GM19240 (cell line): ENCODE results near the gene SP5.
"Not testable (repeated sequence)": the region's sequence is repeated elsewhere in the genome, so short reads cannot be mapped to it uniquely, and the experiment has no call there.

Source experiments
- DNase-seq: peaks from one replicate; pipeline ENCODE4 v3.0.0; 2011; ENCODE audit warnings: low spot score; ENCODE audit not compliant: insufficient read length

Gene SP5

DNA sequence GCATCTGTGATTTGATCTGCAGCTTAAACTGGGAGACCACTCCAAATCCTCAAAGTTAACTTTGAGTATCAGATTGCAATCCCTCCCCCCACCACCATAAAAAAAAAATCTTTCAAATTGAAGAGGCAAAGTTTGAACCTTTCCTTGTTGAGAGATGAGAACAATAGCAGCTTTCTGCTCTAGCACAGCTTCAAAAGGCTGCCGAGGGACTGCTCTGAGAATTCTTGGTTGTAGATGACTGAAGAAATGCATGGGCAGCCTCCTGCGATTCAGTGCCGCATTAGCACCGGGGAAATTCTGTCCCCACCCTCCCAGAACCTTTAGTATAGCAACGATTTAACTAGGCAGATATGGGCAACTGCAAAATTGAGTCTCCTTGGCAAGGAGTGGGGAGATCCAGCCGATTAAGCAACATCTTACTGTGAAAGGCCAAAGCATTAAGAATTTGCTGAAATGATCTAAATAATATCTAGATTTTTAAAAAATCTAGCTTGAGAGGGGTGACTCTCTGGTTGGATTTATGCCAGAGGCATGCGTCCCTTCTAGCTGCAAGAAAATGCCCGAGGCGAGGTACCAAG, 3.9 kb upstream of the SP5 start:
- no peak for DNase-seq

DNA sequence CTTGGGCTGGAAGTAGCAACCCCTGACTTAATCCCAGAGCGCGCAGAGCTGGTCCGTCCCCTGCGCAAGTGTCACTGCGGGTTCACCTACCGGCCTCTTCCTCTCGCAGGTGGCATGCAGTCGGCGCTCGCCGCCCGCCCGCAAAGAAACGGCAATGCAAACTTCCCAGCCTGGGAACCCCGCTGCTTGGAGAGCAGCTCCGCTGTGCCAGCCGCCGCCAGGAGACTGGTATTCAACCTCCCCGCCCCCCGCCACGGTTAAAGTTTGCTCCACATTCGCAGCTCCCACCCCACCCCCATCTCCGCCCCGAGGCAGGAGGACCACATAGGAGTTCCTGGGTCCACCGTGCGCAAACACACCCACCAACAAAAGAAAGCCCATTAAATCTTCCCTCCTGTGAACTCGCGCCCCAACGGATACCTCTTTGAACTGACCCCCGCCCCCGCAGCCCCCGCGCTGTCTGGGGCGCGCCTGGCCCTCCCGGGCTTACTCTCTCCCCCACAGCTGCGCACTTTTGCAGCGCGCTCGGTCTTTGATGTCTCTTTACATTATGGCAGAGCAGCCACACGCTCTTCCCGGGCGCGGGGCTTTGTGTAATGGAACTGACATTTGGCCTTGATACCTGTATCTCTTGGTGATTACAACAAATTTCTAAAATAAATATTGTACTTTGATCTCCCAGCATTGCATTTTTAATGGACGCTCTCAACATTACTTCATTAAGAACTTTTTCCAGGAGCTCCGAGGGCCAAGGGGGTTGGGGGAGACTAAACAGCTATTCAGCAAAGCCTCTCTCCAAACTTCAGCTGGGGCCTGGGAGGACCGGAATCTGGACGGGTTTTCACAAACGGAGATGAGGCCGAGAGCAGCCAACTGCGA, 3.1 kb upstream of the SP5 start:
- DNase-seq: no peak

DNA sequence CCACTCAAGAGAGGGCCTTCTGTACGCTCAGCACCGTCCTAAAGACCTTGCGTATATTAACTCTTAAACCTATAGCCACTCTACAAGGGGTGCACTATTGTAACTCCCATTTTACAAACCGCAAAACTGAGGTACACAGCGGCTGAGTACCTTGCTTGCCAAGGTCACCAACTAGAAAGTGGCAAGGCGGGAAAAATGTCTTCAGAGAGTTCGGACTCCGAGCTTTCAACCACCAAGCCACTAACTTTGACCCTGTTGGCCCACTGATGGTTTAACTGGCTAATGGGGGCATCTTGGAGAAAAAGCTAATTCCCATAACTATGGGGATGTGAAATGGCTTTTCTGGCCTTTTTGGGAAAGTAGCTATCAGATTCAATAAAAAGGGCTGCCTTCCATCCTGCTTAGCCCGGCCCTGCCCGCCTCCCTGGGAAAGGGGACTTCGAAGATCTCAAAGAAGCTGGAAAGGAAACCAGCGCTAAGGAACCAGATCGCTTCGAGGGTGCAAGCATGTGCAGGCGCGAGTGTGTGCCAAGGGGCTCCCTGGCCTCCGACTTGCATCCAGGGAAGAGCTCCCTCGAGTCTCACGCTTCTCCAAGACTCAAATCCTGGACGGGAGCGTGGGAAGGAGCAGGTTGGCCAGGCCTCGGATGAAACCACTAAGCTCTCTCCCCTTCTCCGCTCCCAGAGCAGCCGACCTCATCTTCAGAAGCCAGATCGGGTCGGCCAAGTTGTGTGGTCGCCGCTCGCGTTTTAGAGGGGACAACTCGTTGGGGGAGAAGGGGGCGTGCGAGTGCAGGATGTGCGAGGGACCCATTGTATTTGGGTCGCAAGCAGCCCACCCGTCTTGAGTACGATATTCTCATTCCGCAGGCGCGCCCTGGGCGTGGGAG, 2.2 kb upstream of the SP5 start:
- DNase-seq: no peak

DNA sequence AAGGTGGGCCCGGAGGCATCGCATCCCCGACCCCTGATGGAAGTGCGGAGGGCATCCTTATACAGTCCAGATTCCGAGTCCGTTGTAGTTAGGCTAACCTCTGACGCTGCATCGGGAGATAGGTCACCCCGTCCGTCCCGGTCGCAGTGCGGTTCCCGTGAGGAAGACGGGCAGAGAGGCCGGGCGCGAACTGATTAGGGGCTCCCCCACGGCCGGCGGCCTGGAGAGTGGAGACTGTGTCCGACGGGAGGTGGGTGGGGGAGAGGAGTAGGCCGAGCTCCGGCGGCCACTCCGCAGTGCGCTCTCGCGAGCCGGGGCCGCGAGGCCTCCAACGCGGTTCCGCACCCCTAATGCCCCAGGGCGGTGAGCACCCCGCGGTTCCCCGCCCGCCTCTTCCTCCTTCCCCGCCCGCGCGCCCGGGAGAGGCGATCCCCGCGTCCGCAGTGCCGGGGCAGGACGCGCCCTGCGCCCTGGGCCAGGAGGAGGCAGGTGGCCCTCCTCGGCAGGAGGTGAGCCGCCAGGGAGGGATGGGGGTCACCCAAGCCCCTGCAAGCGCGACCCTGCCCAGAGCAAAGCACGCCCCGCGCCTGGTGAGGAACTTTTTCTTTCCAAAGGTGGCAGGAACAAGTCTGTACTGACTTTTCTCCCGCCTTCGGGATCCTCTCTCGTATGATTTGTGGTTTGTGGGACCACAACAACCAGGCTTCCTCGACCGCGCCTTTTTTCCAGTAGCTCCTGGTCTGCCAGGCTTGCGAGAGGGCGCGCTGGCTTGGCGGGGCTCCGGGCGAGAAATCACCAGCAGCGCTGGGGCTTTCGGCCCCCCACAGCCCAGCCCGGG, 1.4 kb upstream of the SP5 start:
- DNase-seq: no peak

DNA sequence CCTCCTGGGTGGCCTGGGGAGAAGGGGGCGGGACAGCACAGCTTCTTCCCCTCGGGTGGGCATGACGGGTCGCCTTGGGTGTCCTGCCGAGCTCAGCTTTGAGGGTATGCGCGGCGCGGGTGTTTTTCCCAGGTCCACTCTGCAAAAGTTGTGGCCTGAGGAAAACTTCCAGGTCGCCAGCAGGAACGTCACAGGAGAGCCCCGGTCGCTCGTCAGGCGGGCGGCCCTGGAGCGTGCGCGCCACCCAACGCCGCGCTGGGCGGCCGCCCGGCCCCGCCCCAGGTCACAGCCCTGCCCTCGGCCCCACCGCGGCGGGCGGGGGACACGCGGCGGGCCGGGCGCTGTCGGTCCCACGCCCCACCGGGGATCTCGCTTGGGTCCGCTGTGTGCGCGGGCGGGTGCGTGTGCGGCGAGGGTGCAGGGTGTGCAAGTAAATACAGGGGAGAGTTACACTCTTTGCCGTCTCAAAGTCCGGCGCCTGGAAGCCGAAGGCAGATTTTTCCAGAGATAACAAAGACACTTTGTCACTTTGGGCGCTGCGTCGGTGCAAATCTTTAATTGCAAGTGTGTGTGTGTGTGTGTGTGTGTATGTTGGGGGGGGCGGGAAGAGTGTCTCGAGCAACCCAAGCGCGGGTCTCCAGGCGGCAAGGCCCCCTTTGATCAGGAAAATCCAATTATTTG, 616 bp upstream of the SP5 start:
- DNase-seq: no peak

DNA sequence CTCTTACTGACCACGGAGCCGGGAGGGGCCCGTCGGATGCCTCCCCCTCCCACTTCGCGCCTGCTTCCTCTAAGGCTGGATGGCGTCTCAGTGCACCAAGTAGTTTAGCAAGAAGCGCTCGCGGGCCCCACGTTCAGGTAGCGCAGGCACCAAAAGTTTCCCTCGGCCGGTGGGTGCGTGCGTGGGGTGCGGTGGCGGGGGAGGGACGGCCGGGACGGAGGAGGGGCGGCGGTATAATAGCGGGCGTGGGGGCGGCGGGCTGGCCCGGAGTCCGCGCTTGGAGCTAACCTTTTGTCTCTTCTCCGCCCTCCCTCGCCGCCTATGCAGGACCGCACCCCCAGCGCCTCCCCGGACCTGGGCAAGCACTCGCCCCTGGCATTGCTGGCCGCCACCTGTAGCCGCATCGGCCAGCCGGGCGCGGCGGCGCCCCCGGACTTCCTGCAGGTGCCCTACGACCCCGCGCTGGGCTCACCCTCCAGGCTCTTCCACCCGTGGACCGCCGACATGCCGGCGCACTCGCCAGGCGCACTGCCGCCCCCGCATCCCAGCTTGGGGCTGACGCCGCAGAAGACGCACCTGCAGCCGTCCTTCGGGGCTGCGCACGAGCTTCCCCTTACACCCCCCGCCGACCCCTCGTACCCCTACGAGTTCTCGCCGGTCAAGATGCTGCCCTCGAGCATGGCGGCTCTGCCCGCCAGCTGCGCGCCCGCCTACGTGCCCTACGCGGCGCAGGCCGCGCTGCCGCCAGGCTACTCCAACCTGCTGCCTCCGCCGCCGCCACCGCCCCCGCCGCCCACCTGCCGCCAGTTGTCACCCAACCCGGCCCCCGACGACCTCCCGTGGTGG, 1.0 kb downstream of the SP5 start:
- no peak for DNase-seq

DNA sequence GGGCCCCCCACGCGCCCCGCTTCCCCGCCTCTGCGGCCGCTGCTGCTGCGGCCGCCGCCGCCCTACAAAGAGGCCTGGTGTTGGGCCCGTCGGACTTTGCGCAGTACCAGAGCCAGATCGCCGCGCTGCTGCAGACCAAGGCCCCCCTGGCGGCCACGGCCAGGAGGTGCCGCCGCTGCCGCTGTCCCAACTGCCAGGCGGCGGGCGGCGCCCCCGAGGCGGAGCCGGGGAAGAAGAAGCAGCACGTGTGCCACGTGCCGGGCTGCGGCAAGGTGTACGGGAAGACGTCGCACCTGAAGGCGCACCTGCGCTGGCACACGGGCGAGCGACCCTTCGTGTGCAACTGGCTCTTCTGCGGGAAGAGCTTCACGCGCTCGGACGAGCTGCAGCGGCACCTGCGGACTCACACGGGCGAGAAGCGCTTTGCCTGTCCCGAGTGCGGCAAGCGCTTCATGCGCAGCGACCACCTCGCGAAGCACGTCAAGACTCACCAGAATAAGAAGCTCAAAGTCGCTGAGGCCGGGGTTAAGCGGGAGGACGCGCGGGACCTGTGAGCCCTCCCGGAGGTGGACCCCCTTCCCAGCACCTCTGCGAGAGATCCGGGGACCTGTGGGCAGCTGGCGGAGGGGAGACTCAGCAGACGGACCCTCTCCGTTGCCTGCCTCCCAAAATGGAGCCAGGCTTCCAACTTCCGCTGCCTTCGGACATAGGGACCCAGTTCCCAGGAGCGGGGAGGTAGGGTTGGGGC, 1.9 kb downstream of the SP5 start:
- DNase-seq: no peak

DNA sequence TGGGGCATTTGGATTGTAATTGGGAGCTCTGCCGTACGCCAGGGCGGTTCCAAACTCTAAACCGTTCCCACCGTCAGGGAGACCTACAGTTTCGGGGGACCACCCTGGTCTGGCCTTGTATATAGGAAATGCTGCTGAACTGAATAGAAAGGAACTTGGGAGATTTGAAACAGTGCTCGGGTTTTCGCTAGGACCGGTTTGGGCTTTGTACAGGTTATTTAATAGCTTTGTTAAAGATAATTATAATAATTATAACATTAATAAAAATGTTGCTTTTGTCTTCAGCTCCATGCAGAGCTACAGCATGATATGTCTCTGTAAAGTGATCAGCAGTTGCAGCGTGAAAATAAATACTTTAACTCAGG, 2.4 kb downstream of the SP5 start:
- DNase-seq: no peak

DNA sequence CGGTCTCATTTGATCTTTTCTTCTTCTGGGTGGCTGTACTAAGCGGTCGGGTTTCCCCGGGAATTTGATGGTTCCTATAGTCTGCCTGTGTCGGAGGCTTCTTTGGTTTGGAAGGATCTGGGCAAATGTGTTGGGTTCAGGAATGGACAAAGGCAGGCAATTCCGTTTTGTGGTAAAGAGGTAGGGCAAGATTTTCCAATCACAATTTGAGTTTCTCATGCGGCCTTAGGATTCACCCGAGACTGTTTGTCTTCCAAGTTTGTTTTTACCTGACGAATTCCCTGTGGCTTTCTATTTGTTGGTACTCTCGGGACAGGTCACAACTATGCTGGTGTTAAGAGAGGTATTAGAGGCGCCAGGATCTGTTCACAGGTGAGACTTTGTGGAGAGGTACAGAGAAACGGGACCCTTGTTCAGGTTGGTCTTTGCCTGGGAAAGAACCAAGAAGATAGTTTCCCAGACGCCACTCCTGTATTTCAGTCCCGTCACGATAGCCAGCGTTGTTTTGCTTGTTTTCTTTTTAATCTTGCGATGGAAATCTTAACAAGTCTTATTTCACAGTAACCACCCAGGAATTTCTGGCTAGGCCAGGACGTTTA, 3.0 kb downstream of the SP5 start:
- DNase-seq: no peak

DNA sequence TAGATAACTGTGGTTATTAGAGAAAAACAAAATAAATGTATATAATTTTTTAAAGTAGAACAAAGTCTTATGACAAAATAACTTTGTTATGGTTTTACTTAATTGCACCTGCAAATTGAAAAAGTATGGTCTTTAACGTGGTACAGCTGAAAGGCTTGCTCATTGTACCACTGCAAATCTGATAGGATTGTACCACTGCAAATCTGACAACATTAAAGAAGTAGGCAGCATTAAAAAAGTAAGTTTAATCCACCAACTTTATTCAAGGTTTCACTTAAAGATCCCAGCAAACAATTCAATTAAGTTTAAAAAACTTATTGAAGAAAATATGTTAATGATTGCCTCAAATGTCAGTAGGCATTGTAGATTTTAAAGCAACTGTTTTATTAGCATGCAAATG, 4.7 kb downstream of the SP5 start:
- DNase-seq: no peak

DNA sequence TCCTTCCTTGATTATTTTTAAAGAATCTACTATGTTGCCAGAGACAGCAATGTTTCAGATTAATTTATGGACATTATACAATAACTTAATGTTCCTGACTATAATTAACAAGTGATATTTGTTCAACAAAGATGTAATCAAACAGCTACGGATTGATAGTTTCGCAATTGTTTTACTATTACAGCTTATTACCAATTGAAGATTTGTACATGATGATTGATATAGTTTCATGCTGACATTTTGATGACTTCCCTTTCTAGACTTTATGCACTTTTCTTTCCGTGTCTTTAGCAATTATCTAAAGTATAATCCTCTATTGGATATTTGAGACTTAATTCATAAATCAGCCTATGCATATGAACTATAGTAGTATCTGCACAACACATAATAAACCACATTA, 6.5 kb downstream of the SP5 start:
- no peak for DNase-seq

DNA sequence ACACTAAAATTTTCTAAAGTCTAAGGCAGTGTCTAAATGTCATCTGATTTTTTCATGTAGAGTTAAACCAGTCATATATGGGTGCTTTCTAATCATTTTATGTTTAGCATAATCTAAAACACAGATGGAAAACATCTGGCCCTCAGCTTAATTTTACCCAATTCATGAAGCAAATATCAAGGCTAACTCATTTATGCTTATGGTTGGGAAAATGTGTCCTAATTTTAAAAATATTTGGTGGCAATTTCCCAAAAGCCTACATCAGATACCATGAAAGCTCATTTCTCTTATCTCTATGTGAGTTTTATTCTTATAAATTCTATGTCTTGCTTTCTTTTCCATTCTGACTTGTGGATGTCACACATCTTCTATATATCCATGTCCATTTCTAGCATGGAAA, 7.2 kb downstream of the SP5 start:
- DNase-seq: no peak

DNA sequence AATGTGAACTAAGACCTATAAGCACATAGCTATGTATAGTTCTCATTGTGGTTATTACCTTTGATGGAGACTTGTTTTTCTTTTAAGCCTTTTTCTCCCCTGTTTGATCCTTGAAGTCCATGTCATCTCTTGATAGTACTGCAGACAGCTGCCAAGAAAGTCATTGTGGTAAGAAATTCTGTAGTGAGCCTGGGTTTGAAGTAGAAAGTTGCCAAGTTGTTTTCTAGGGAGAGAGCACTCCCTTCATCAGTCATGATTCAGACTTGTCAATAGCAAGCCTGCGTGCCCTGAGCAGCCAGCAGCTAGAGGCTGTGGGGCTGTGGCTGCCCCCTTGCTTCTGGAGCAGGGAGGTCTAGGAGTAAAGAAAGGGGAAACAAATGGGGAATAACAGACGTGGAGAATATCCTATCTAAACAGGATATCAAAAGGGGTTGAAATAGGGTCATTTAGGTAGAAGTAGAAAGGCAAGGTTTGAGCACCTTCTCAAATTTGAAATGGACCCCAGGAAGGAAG, 8.4 kb downstream of the SP5 start:
- no peak for DNase-seq

DNA sequence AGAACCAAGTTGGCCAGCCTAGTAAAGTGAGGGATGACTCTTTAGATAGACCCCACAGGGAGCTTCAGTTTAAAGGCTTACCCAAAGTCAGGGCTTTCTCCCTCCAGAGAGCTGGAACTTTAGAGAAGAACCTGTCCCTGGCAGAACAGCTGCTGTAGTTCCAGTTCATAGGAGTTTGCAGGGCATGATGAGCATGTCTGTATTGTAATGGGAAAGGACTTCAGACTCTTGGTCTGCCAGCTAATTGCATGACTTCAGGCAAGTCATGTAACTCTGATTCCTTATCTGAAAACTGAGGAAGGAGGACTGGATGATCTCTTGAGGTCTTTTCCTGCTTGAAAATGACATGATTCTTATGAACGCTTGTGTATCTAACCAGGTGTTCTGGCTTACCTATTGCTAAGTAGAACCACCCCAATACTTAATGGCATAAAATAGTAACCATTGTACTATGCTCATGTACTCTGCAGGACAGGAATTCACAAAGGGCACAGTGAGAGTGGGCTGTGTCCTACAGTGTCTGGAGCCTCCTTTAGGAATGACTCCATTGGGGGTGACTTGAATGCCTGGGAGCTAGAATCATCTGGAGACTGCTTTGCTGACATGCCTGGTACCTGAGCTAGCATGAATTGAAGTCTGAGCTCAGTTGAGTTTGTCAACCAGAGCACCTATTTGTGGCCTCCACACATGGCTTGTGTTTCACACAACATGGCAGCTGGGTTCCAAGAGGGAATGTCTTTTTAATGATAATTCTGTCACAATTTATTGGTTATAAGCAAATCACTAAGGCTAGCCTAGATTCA, 18.9 kb downstream of the SP5 start:
- no peak for DNase-seq

DNA sequence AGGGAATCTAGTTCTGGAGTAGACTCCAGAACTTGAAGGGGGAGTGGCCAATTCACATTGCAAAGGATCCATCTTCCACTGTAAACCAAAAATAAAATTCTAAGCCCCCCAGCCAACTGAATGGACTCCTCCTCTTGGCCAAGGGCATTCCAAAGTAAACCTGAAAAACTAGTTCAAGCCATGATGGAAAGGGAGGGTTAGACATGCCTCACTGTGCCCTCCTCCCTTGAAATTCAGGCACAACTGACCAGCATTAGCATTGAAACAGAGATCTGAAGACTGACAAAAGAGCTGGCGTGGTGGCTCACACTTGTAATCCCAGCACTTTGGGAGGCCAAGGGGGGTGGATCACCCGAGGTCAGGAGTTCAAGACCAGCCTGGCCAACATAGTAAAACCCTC, 19.5 kb downstream of the SP5 start:
- not testable (repeated sequence) for DNase-seq

DNA sequence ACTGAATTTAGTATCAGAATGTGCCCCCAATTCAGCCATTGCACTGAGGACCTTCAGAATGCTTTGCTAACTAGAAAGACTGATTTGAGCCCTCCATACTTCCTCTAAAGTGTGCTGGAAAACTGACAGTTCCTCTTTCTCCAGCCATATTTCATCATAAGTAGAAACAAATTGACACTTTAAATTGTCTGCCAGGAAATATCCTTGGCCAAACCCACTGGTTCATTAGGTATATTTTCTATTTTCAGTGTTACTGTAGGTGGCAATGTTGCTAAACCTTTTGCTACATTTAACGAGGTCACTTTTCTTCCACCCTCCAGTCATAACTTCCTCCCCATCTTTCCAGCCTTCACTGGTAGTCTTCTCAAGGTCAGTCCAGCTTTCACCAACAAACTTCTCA, 21.5 kb downstream of the SP5 start:
- DNase-seq: no peak

DNA sequence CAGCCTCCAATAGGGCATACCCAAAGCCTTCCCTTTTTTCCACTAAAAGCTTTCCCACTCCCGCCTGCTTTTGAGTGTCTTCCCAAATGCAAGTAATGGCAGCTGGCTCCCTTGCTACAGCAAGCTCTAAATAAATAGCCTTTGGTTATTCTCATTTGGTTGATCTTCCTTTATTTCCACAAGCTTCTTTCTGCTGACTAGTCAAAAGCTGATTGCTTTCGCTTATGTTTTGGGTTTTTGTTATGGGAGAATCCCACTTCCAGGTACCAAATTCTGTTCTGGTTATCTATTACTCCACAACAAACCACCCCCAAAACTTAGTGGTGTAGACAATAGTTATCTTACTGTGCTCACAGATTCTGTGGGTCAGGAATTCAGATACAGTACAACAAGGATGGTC, 22.3 kb downstream of the SP5 start:
- no peak for DNase-seq

DNA sequence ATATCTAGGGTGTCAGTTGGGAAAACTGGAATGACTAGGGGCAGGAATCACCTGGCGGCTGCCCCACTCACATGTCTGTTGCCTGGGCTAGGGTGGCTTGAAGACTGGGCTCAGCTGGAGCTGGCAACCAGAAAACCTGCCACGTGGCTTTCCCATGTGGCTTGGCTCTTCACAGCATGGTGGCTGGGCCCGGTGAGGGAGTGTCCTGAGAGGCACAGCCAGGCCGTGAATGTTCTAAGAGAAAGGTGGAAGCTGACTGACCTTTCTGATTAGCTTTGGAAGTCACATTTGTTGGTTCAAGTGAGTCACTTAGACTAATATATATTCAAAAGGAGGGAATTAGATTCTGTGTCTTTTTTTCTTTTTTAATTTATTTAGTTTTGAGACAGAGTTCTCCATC, 22.7 kb downstream of the SP5 start:
- DNase-seq: no peak
